Smooth muscle cell (in vitro differentiated cells): ENCODE results near the gene NLE1. TPM values are rescaled to one million over a fixed set of nuclear protein-coding genes. Genes with fewer than 3 reads are reported as not detected.

Experiments used
- DNase-seq: peaks from one replicate; lab custom pipeline; 2025; ENCODE audit not compliant: unreplicated experiment; lab: John Stamatoyannopoulos, UW
- H2AFZ ChIP-seq: fragments of 200-600 bp; sonication (generic); 2 replicates; pipeline ENCODE4 v1.6.0; 2016; ENCODE audit warnings: antibody characterized with exemption, low read depth, mild to moderate bottlenecking
- H3F3A ChIP-seq: fragments of 200-600 bp; sonication (generic); 2 replicates; pipeline ENCODE4 v1.6.0; 2017; ENCODE audit warnings: antibody characterized with exemption, low read depth
- H3K27ac ChIP-seq: fragments of 200-600 bp; sonication (generic); 2 replicates; pipeline ENCODE4 v1.5.1; 2016; ENCODE audit warnings: low read depth, mild to moderate bottlenecking
- H3K27me3 ChIP-seq: fragments of 200-600 bp; sonication (generic); 2 replicates; pipeline ENCODE4 v1.6.1; 2016; ENCODE audit warnings: low read depth, mild to moderate bottlenecking
- H3K36me3 ChIP-seq: fragments of 200-600 bp; sonication (generic); 2 replicates; pipeline ENCODE4 v1.5.1; 2016; ENCODE audit warnings: low read depth
- H3K4me1 ChIP-seq: fragments of 200-600 bp; sonication (generic); 2 replicates; pipeline ENCODE4 v1.5.1; 2016; ENCODE audit warnings: low read depth
- H3K4me2 ChIP-seq: fragments of 200-600 bp; sonication (generic); 2 replicates; pipeline ENCODE4 v1.6.0; 2016; ENCODE audit warnings: mild to moderate bottlenecking
- H3K4me3 ChIP-seq: fragments of 200-600 bp; sonication (generic); 2 replicates; pipeline ENCODE4 v1.5.1; 2016; ENCODE audit warnings: mild to moderate bottlenecking
- H3K79me2 ChIP-seq: fragments of 200-600 bp; sonication (generic); 2 replicates; pipeline ENCODE4 v1.6.0; 2016; ENCODE audit warnings: low read depth, mild to moderate bottlenecking
- H3K9ac ChIP-seq: fragments of 200-600 bp; sonication (generic); 2 replicates; pipeline ENCODE4 v1.6.0; 2016; ENCODE audit warnings: low read depth
- H3K9me3 ChIP-seq: fragments of 200-600 bp; sonication (generic); replicated peaks from 2 replicates; pipeline ENCODE4 v1.5.1; 2016; ENCODE audit warnings: low read depth
- H4K20me1 ChIP-seq: fragments of 200-600 bp; sonication (generic); 2 replicates; pipeline ENCODE4 v1.6.0; 2016; ENCODE audit warnings: low read depth
- CTCF ChIP-seq: fragments of 200-600 bp; sonication (generic); IDR thresholded peaks from 2 replicates; pipeline ENCODE4 v1.5.1; 2017; ENCODE audit warnings: borderline replicate concordance, mild to moderate bottlenecking, antibody characterized with exemption; ENCODE audit not compliant: insufficient read depth, poor library complexity, severe bottlenecking
- WGBS: methylation state at CpG from one replicate; pipeline ENCODE4 v1.1.7; 2016; ENCODE audit warnings: low lambda C conversion rate; 5-methylcytosine and 5-hydroxymethylcytosine counted together
- polyA plus RNA-seq: library from polyadenylated mRNA; unstranded; fragments of >200 nt; fragmentation: Nextera tagmentation; extraction: Ambion mirVana; gene quantifications from 2 replicates; pipeline ENCODE4 v1.2.1, GENCODE V29; 2016
- total RNA-seq: library from RNA; depleted of rRNA; stranded (reverse); fragments of >200 nt; gene quantifications from 2 replicates; pipeline ENCODE4 v1.2.3, GENCODE V29; 2014

The NLE1 gene
- total and polyA plus RNA-seq, 2 experiments from 2014 or later = 5.6 to 10.3 TPM

DNA sequence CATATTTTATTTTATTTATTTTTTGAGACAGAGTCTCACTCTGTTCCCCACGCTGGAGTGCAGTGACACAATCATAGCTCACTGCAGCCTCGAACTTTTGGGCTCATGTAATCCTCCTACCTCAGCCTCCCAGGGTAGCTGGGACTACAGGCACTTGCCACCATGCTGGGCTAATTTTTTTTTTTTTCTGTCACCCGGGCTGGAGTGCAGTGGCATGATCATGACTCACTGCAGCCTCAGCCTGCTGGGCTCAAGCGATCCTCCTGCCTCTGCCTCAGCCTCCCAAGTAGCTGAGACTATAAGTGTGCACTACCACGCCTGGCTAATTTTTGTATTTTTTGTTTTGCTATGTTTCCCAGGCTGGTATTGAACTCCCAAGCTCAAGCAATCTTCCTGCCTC lies 22.6 kb upstream of the NLE1 start:
- H3K4me2 ChIP-seq = no peak overlapping the region
- no peak overlapping the region for H2AFZ ChIP-seq
- H4K20me1 ChIP-seq = no peaks in the 10 kb centered on the region
- 83% methylated on average over 5 of the region's 5 CpGs for WGBS
- TF ChIP-seq CTCF = no peak
- H3K79me2 ChIP-seq = no peaks in the 10 kb centered on the region
- H3F3A ChIP-seq = no peaks in the 10 kb centered on the region
- H3K27me3 ChIP-seq = no peaks in the 10 kb centered on the region
- H3K4me1 ChIP-seq = no peaks in the 10 kb centered on the region
- no peak for DNase-seq
- no peak overlapping the region for H3K9ac ChIP-seq
- H3K36me3 ChIP-seq = no peaks in the 10 kb centered on the region
- H3K9me3 ChIP-seq = no peaks in the 10 kb centered on the region
- no peak overlapping the region for H3K27ac ChIP-seq
- H3K4me3 ChIP-seq = no peak overlapping the region

DNA sequence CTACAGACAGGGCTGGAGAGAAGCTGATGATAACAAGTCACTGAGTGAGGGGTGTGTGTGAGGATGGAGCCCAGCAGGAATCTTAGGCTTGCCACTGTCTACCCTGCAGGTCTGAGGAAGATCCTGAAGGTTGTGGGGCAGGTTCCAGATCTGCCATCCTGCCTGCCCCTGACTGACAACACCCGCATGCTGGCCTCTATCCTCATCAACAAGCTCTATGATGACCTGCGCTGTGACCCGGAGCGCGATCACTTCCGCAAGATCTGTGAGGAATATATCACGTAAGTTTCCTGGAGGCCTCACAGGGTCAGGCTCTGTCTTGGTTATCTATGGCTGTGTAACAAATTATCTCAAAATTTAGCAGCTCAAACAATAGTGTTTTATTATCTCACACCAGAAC lies 21.8 kb upstream of the NLE1 start:
- H4K20me1 ChIP-seq = no peaks in the 10 kb centered on the region
- H3K36me3 ChIP-seq = no peaks in the 10 kb centered on the region
- 99% methylated on average over 7 of the region's 7 CpGs for WGBS
- H3K9me3 ChIP-seq = no peaks in the 10 kb centered on the region
- no peaks in the 10 kb centered on the region for H3K4me1 ChIP-seq
- no peak for DNase-seq
- no peaks in the 10 kb centered on the region for H3K79me2 ChIP-seq
- H3F3A ChIP-seq = no peaks in the 10 kb centered on the region
- no peak overlapping the region for H3K4me3 ChIP-seq
- no peak overlapping the region for H3K9ac ChIP-seq
- no peak overlapping the region for H2AFZ ChIP-seq
- H3K27ac ChIP-seq = no peak overlapping the region
- no peaks in the 10 kb centered on the region for H3K27me3 ChIP-seq
- H3K4me2 ChIP-seq = no peak overlapping the region
- no peak for TF ChIP-seq CTCF

DNA sequence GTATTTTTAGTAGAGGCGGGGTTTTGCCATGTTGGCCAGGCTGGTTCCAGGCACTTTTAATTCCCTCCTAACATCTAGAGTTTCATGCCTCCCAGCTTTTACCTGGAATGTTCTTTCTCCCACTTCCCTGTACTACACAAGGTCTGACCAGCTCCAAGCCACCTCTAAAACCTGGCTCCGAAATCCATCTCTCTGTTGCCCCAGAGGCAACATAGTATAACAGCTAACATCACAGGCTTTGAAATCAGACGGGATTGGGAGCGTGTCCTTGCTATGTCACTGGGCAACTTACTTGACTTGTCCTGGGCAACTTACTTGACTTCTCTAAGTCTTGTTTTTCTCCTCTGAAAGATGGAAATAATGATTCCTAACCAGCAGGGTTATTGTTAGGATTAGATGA lies 20.7 kb upstream of the NLE1 start:
- DNase-seq = no peak
- H4K20me1 ChIP-seq = no peaks in the 10 kb centered on the region
- H3K4me2 ChIP-seq = no peak overlapping the region
- no peaks in the 10 kb centered on the region for H3K36me3 ChIP-seq
- no peaks in the 10 kb centered on the region for H3K9me3 ChIP-seq
- H3K9ac ChIP-seq = no peak overlapping the region
- no peaks in the 10 kb centered on the region for H3K79me2 ChIP-seq
- H3K27ac ChIP-seq = no peak overlapping the region
- no peak for TF ChIP-seq CTCF
- 90% methylated on average over 4 of the region's 4 CpGs for WGBS
- no peaks in the 10 kb centered on the region for H3F3A ChIP-seq
- H3K4me3 ChIP-seq = no peak overlapping the region
- peaks cover 4% of the 10 kb centered on the region for H3K27me3 ChIP-seq
- no peaks in the 10 kb centered on the region for H3K4me1 ChIP-seq
- H2AFZ ChIP-seq = no peak overlapping the region

GRCh38 chr17:35161281-35161761 lies 19.2 kb upstream of the NLE1 start:
- no peak overlapping the region for H2AFZ ChIP-seq
- no peak overlapping the region for H3K4me2 ChIP-seq
- WGBS = 83% methylated on average over 3 of the region's 3 CpGs
- no peaks in the 10 kb centered on the region for H3K4me1 ChIP-seq
- H3K27me3 ChIP-seq = peaks cover 4% of the 10 kb centered on the region
- H3K36me3 ChIP-seq = no peaks in the 10 kb centered on the region
- H3K9ac ChIP-seq = no peak overlapping the region
- no peak for DNase-seq
- no peak for TF ChIP-seq CTCF
- H3K27ac ChIP-seq = no peak overlapping the region
- H4K20me1 ChIP-seq = no peaks in the 10 kb centered on the region
- no peaks in the 10 kb centered on the region for H3K9me3 ChIP-seq
- no peaks in the 10 kb centered on the region for H3F3A ChIP-seq
- no peak overlapping the region for H3K4me3 ChIP-seq
- no peaks in the 10 kb centered on the region for H3K79me2 ChIP-seq
